GM08714 (cell line): Measurements from ENCODE around the gene SCAANT1.

ENCODE experiments used
- H3K4me3 ChIP-seq: fragments of 200-500 bp; sonication (Bioruptor generic); 2 replicates; pipeline ENCODE4 v1.5.1; 2014; ENCODE audit warnings: mild to moderate bottlenecking, low read length, inconsistent platforms
- ZNF274 ChIP-seq: IDR thresholded peaks from 2 replicates; pipeline ENCODE4 v1.6.1; 2012; ENCODE audit warnings: mild to moderate bottlenecking, low read depth, low read length

The SCAANT1 gene

GRCh38 chr3:63872135-63872924 lies 39.9 kb downstream of the SCAANT1 start:
- H3K4me3 ChIP-seq: no peak overlapping the region
- no peak for TF ChIP-seq ZNF274

DNA sequence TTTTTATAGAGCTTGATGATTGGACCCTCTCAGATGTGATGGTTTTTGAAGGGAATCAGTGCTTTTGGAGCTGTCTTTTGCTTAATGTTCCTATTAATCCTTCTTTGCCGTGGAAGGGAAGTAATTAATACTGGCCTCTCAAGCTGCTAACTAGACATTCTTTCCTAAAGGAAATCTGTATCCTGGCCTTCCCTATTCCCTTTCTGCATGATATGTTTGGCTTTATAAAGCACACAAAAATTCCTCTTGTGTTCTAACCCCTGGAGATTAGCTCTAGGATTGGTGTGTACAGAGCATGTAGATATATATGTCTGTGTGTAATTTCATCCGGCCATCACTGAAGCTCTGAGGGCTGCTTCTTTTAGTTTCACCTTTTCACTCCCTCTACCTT lies 41.6 kb downstream of the SCAANT1 start:
- TF ChIP-seq ZNF274: no peak
- no peak overlapping the region for H3K4me3 ChIP-seq

DNA sequence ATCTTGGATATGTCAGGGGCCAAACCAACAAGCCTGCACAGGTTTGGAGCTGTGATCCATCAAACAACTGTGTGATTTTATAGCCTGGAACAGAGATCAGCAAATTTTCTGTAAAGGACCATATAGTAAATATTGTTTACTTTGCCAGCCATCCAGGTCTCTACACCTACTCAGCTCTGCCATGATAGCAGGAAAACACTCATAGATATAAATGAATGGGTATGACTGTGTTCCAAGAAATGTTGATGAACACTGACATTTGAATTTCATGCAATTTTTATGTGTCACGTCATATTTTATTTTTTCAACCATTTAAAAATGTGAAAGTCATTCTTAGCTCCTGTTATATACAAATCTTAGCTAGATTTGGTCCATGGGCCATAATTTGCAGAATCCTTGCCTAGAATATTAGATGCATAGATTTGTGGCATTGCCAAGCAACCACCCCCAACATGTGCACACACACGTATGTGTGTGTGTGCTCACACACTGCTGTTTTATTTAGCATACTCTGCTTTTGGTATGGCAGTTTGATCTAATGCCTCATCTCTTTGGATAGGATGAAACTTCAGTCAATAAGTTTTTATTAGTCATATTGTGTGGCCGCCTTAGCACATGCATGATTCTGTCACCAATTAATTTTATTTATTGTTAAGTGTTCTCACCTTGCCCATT lies 42.1 kb downstream of the SCAANT1 start:
- no peak overlapping the region for H3K4me3 ChIP-seq
- TF ChIP-seq ZNF274: no peak

GRCh38 chr3:63867225-63867624 lies 45.0 kb downstream of the SCAANT1 start:
- no peak overlapping the region for H3K4me3 ChIP-seq
- TF ChIP-seq ZNF274: no peak

DNA sequence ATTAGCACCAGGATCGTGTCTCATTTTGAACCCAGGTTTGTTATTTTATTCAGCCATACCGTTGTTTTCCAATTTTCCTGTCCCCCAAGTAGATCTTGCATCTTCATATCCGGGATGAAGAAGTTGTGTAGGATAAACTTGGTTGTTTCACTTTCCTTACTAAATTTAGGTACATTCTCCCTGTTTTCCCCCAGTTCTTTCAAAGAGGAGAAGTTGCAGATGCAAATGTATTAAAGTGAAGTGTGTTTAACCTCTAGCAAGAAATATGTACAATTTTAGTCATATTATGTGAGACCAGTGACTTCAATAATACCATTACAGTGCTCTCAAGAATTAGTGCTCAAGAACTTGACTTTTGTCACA lies 47.2 kb downstream of the SCAANT1 start:
- peak overlapping the region; percentile 99 for H3K4me3 ChIP-seq
- no peak for TF ChIP-seq ZNF274

DNA sequence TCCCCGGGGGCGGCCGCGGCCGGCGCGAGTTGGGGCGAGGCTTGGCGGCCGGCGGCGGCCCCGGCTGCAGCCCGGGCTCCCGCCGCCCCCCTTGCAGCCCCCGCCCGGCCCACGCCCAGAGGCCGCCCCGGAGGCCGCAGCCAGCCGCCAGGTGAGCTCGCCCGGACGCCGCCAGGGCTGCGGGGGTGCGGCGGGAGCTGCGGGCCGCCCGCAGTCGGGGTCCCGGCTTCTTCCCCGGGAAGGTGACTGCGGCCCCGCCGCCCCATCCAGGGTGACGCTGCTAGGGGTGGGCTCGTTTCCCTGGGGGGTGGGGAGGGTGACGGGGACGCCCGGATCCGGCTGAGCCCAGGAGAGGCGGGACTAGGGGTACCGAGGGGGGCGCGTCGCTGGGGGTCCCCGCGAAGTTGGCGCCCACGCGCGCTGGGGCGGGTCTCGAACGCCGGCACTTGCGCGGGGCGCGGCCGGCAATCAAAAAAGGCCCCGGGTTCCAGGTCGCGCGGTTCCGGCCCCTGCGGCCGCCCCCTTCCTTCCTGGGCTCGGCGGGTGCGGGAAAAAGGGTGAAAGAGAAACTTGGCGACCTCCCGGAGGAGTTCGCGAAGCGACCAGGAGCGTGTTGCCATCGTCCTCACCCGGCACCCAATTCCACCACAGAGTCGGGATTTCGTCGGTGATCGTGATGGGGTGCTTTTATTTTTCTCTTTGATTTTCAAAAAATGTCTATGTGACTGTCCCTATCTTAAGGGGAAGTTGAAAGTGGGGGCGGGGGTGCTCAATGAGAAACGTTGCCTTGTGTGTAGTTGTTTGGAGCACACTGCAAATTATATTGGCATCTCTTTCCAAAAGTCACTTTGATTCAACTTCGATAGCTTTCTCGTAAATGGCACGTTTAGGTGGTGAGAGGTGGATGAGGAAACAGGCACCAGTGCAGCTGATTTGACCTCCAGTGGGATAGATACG lies 47.9 kb downstream of the SCAANT1 start:
- peak overlapping the region; percentile 99 for H3K4me3 ChIP-seq
- TF ChIP-seq ZNF274: no peak

DNA sequence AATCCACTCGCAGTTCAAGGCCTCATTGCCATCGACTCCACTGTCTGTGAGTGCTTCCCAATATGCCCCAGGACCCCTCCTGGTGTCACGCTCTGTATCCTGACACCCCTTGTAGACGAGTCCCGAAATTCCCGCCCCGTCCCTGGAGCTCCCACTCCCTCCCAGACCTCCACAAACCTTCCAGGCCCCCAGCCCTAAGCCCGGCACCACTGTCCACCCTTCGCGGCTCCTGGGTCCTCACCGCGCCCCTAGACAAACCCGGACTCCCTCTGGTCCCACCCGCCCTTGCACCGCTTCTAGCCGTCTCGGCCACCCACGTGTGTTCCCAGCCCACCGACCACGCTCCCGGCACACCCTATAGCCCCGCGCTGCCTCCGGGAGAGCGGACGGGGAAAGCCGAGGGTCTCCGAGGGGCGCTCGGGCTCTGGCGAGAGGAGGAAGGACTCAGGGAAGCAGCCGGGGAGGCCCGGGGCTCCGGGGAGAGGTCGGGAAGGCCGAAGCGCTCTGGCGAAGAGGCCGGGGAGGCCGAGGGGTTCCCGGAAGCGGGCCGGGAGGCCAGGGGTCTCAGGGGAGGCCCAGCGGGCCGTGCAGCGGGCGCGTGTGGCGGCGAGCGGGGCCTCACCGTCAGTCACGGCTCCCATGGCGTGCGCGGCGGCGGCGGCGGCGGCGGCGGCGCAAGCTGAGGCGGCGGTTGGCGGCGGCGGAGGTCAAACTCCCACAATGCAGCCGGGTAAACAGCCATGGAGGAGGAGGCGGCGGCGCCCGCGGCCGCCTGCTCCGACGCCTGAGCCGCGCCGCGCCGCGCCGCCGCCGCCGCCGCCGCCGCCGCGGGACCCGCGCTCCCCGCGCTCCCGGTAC lies 48.8 kb downstream of the SCAANT1 start, which contains the start of the genes ATXN7 and THOC7:
TSS of gene ATXN7 (plus strand) at position 718 of the 858 bp plus-strand sequence. CDS start 48,732 bp downstream, outside the sequence.
TSS of gene THOC7 (minus strand) at position 656 of the 858 bp plus-strand sequence. CDS start at position 641, 15 bp downstream.
- no peak for TF ChIP-seq ZNF274
- peak within 1 kb of the TSS; percentile 99 for H3K4me3 ChIP-seq

- H3K4me3 ChIP-seq: peak overlapping the region; percentile 92
- no peak for TF ChIP-seq ZNF274
Observed at GRCh38 chr3:63862804-63863149, 49.4 kb downstream of the SCAANT1 start.
